ENCODE results near the gene CPNE6. TPM values are rescaled to one million over a fixed set of nuclear protein-coding genes. Genes with fewer than 3 reads are reported as not detected.
A peak's percentile ranks its signal among the peaks of the same experiment; 100 is the strongest.

The CPNE6 gene
- total RNA-seq, 1 experiment from 2014 or later: not detected

DNA sequence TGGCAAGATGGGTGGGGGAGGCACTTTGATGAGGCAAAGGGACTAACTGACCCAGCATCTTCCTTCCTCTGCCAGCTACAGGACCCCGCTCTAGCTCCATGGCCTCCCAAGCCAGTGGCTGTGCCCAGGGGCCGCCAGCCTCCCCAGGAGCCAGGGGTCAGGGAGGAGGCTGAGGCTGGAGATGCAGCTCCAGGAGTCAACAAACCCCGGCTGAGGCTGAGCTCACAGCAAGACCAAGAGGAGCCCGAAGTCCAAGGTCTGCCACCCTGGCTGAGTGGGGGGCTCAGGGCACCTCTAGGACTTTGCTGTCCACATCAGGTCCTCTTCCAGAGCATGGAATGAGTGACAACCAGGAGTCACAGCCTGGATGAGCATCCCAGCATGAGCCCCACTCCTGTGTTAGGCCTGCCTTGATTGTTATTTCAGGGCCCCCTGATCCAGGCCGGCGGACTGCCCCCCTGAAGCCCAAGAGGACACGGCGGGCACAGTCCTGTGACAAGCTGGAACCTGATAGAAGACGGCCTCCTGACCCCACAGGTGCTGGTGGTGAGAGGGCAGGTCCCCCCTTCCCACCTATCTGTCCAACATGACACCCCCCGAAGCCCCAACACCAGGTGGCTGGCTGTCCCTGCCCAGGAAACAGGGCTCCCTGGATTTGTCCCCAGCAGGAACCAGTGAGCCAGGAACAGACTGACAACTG lies 2.5 kb upstream of the CPNE6 start:
- Mint-ChIP-seq H3K27ac (peak overlapping the region in 1 of 3 experiments; percentile 85; a peak in 1 of 7 replicates), H3K4me1 (0 out of 4 replicates have a peak, but pooled peaks cover 0 to 3% of the 10 kb centered on the region in 2 experiments), H3K4me3 (no peak overlapping the region; a peak in 1 of 5 replicates), H3K36me3 (ENCODE audit: insufficient read depth in 1 of 3, low read depth in 3 of 3) (no peaks in the 10 kb centered on the region; a peak in 1 of 7 replicates), H3K27me3 (ENCODE audit: low read depth) (no peaks in the 10 kb centered on the region; the same call in none of the 2 replicates), H3K9me3 (no peaks in the 10 kb centered on the region)
- WGBS (ENCODE audit: extremely low coverage, insufficient read length, low lambda C conversion rate): no CpG with 5 or more reads among the region's 10 CpGs
- Histone ChIP-seq H3K23ac (ENCODE audit: insufficient read length, low read depth, low read length) (no peak overlapping the region), H3K4me2 (ENCODE audit: insufficient read depth, insufficient read length, low read length) (no peak overlapping the region), H3K9me3 (ENCODE audit: control insufficient read depth, low read depth, low read length) (no peaks in the 10 kb centered on the region), H3K27me3 (ENCODE audit: insufficient read depth, low read length) (no peaks in the 10 kb centered on the region), H4K91ac (ENCODE audit: insufficient read length, low read depth, low read length) (no peak overlapping the region), H2BK12ac (ENCODE audit: insufficient read length, low read depth, low read length) (no peak overlapping the region), H3K79me2 (ENCODE audit: insufficient read depth, low read length) (no peaks in the 10 kb centered on the region), H3K79me1 (ENCODE audit: insufficient read depth, low read depth, low read length, poor library complexity, severe bottlenecking) (no peaks in the 10 kb centered on the region), H2BK20ac (ENCODE audit: low read depth, low read length, poor library complexity, severe bottlenecking) (no peak overlapping the region), H3K27ac (ENCODE audit: insufficient read length, low read depth, low read length) (no peak overlapping the region), H3K14ac (ENCODE audit: insufficient read depth, low read length) (no peak overlapping the region), H3K56ac (ENCODE audit: insufficient read length, low read depth, low read length) (no peak overlapping the region), H3K9ac (ENCODE audit: extremely low read depth, insufficient read length, low read length) (no peak overlapping the region), H4K20me1 (ENCODE audit: control insufficient read depth, insufficient read depth, insufficient read length) (no peaks in the 10 kb centered on the region), H2BK5ac (ENCODE audit: insufficient read length, low read length) (no peak overlapping the region), H2BK120ac (ENCODE audit: low read depth, low read length, poor library complexity, severe bottlenecking) (no peak overlapping the region), H3K4me1 (ENCODE audit: insufficient read depth, low read length) (no peaks in the 10 kb centered on the region), H2AFZ (ENCODE audit: low read length) (no peak overlapping the region), H3K23me2 (ENCODE audit: insufficient read length, low read depth, low read length, poor library complexity, severe bottlenecking) (no peaks in the 10 kb centered on the region), H3K4ac (ENCODE audit: low read depth, low read length) (no peak overlapping the region), H3K18ac (ENCODE audit: insufficient read length, low read depth, low read length) (no peak overlapping the region), H4K8ac (replicated peaks; ENCODE audit: insufficient read length, low read depth, low read length) (no peak overlapping the region), H2AK5ac (ENCODE audit: insufficient read length, low read length) (no peak overlapping the region), H3T11ph (ENCODE audit: low read length) (no peak overlapping the region), H2BK15ac (ENCODE audit: low read depth, low read length) (no peak overlapping the region), H4K5ac (ENCODE audit: insufficient read length, low read depth, low read length) (no peak overlapping the region)
- TF ChIP-seq, protein P1, sequence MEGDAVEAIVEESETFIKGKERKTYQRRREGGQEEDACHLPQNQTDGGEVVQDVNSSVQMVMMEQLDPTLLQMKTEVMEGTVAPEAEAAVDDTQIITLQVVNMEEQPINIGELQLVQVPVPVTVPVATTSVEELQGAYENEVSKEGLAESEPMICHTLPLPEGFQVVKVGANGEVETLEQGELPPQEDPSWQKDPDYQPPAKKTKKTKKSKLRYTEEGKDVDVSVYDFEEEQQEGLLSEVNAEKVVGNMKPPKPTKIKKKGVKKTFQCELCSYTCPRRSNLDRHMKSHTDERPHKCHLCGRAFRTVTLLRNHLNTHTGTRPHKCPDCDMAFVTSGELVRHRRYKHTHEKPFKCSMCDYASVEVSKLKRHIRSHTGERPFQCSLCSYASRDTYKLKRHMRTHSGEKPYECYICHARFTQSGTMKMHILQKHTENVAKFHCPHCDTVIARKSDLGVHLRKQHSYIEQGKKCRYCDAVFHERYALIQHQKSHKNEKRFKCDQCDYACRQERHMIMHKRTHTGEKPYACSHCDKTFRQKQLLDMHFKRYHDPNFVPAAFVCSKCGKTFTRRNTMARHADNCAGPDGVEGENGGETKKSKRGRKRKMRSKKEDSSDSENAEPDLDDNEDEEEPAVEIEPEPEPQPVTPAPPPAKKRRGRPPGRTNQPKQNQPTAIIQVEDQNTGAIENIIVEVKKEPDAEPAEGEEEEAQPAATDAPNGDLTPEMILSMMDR (conservative IDR thresholded peaks at IDR 0.05): no peak
- no peak for DNase-seq

All from H9 (cell line).